ENCODE measurements around the gene ZDHHC14. TPM values are rescaled to one million over a fixed set of nuclear protein-coding genes. Genes with fewer than 3 reads are reported as not detected.
"Not testable (repeated sequence)": the region's sequence is repeated elsewhere in the genome, so short reads cannot be mapped to it uniquely, and the experiment has no call there.

The ZDHHC14 gene
- 4.1 TPM for polyA plus RNA-seq (2012; ENCODE audit: insufficient read depth, insufficient read length)

DNA sequence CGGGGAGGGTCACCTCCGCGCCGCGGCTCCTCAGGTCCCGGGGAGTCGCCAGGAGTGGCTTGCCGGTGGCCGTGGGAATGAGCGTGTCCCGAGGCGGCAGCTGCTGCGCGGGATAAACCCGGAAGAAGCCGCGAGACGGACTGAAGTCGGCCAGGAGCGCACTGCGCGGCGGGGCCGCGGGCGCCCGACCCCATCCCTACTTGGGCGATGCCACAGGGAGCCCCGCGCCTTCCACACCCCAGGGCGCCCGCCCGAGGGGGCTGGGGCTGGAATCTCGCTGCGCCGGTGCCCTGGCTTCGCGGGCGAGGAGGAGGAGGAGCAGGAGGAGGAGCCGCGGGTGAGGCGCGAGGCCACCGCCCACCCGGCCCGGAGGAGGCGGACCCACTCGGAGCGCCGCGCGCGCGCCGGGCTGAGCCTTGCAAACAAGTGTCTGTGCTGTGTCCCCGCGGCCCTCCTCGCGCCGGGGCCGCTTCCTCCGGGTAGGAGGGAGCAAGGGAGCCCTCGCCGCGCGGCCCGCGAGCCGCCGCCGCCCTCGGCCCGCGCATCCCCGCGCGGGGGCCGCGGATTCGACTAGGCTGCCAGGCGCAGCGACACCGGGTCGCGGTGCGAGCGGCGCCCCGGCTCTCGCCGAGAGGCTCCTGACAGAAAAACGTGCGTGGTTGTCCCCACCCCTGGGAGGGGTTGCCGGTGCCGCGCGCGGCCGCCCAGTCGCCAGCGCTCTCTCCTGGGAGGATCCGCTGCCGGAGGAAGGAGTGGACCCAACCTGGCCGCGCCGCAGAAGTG lies at the start of gene ZDHHC14:
TSS of gene ZDHHC14 (plus strand) at position 412 of the 783 bp plus-strand sequence.
- H3K4me3 ChIP-seq (ENCODE audit: low read length), result peak within 1 kb of the TSS; percentile 77
- DNase-seq (ENCODE audit: low read depth, low spot score), result peak; percentile 78

GRCh38 chr6:157332813-157333212 lies 48.2 kb upstream of the ZDHHC14 start:
- H3K4me3 ChIP-seq (ENCODE audit: low read length), result no peak overlapping the region
- DNase-seq (ENCODE audit: low read depth, low spot score), result no peak

DNA sequence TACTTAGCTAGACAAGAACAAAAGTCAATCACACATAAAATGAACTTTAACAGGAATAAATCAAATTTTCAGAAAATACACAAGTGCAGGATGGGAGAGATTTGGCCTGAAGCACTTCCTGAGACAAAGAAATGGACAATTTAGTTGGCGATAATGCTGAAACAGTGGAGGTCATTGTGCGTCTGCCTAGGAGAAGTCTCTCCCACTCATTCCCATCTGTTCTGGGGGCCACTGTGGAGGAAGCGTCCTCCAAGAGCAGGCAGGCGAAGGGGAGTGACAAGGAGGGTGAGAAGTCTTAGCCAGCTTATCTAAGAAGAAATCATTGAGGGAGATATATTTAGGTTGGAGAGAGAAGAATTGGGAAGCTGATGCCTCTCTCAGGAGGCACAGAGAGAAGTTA lies 47.5 kb upstream of the ZDHHC14 start:
- no peak overlapping the region for H3K4me3 ChIP-seq (ENCODE audit: low read length)
- DNase-seq (ENCODE audit: low read depth, low spot score), result no peak

GRCh38 chr6:157333956-157334355 lies 47.0 kb upstream of the ZDHHC14 start:
- no peak for DNase-seq (ENCODE audit: low read depth, low spot score)
- H3K4me3 ChIP-seq (ENCODE audit: low read length), result no peak overlapping the region

DNA sequence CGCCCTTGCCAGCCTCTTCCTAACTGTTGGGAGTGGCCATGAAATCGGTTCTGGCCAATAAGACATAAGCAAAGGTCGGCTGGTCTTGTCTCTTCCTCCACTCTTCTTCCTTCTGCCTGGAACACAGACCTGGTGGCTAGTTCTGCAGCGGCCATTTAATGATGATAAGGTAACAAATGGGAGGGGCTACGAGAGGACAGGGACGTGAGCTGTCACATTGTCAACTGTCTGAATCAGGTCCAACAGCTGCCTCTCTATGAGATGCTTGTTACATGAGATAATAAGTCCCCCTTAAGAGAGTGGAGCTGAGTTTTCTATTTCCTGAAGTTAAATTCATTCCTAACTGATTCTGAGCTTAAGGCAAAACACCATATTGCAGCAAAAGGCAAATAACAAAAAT lies 45.2 kb upstream of the ZDHHC14 start:
- no peak for DNase-seq (ENCODE audit: low read depth, low spot score)
- H3K4me3 ChIP-seq (ENCODE audit: low read length), result no peak overlapping the region

GRCh38 chr6:157337276-157337675 lies 43.7 kb upstream of the ZDHHC14 start:
- not testable (repeated sequence) for DNase-seq (ENCODE audit: low read depth, low spot score); H3K4me3 ChIP-seq (ENCODE audit: low read length)

DNA sequence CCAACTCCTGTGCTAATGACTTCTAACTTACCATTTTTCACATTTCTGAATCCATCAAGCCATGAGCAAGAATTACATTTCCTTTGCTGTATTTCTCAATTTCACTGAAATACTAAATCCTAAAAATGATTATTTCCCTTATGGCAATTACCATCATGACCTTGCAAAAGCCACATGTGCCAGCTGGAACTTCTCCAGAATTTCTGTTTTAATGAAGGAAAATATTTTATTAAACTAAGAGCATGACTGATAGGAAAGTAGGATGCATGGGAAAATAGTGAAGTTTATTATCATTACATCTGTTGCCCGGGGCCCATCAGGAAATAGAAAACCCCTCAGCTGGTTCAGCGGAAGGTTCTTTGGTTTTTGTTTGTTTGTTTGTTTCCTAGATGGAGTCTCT lies 43.2 kb upstream of the ZDHHC14 start:
- no peak for DNase-seq (ENCODE audit: low read depth, low spot score)
- H3K4me3 ChIP-seq (ENCODE audit: low read length), result no peak overlapping the region

- no peak overlapping the region for H3K4me3 ChIP-seq (ENCODE audit: low read length)
- no peak for DNase-seq (ENCODE audit: low read depth, low spot score)
These were observed 41.6 kb upstream of the ZDHHC14 start for GRCh38 chr6:157339432-157339831.

DNA sequence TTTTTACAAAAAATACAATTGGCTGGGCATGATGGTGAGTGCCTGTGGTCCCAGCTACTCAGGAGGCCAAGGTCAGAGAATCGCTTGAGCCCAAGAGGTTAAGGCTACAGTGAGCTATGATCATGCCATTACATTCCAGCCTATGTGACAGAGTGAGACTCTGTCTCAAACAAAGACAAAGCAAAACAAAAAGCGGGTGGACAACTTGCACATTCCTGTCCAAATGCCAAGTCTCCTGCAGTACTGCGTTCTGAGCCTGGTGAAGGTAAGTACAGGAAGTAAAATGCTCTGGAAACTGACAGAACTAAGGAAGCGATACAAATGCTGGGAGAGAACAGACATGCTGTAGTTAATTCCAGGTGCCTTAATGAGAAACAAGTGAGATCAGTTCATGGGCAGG lies 37.3 kb upstream of the ZDHHC14 start:
- no peak overlapping the region for H3K4me3 ChIP-seq (ENCODE audit: low read length)
- DNase-seq (ENCODE audit: low read depth, low spot score), result no peak

- no peak for DNase-seq (ENCODE audit: low read depth, low spot score)
- H3K4me3 ChIP-seq (ENCODE audit: low read length), result no peak overlapping the region
These were observed 34.6 kb upstream of the ZDHHC14 start for GRCh38 chr6:157346373-157346772.

- H3K4me3 ChIP-seq (ENCODE audit: low read length), result no peak overlapping the region
- no peak for DNase-seq (ENCODE audit: low read depth, low spot score)
These were observed 22.7 kb upstream of the ZDHHC14 start for GRCh38 chr6:157358287-157358686.

GRCh38 chr6:157361886-157362285 lies 19.1 kb upstream of the ZDHHC14 start:
- H3K4me3 ChIP-seq (ENCODE audit: low read length), result no peak overlapping the region
- DNase-seq (ENCODE audit: low read depth, low spot score), result no peak

GRCh38 chr6:157364705-157365104 lies 16.3 kb upstream of the ZDHHC14 start:
- no peak overlapping the region for H3K4me3 ChIP-seq (ENCODE audit: low read length)
- no peak for DNase-seq (ENCODE audit: low read depth, low spot score)

- DNase-seq (ENCODE audit: low read depth, low spot score), result no peak
- no peak overlapping the region for H3K4me3 ChIP-seq (ENCODE audit: low read length)
These were observed 14.3 kb upstream of the ZDHHC14 start for GRCh38 chr6:157366648-157367047.

GRCh38 chr6:157368359-157369049 lies 12.5 kb upstream of the ZDHHC14 start:
- no peak for DNase-seq (ENCODE audit: low read depth, low spot score)

GRCh38 chr6:157370755-157371154 lies 10.2 kb upstream of the ZDHHC14 start:
- H3K4me3 ChIP-seq (ENCODE audit: low read length), result no peak overlapping the region
- no peak for DNase-seq (ENCODE audit: low read depth, low spot score)

More at GRCh38 chr6:157368359-157369049, 12.5 kb upstream of the ZDHHC14 start:
- H3K4me3 ChIP-seq (ENCODE audit: low read length), result no peak overlapping the region

DNA sequence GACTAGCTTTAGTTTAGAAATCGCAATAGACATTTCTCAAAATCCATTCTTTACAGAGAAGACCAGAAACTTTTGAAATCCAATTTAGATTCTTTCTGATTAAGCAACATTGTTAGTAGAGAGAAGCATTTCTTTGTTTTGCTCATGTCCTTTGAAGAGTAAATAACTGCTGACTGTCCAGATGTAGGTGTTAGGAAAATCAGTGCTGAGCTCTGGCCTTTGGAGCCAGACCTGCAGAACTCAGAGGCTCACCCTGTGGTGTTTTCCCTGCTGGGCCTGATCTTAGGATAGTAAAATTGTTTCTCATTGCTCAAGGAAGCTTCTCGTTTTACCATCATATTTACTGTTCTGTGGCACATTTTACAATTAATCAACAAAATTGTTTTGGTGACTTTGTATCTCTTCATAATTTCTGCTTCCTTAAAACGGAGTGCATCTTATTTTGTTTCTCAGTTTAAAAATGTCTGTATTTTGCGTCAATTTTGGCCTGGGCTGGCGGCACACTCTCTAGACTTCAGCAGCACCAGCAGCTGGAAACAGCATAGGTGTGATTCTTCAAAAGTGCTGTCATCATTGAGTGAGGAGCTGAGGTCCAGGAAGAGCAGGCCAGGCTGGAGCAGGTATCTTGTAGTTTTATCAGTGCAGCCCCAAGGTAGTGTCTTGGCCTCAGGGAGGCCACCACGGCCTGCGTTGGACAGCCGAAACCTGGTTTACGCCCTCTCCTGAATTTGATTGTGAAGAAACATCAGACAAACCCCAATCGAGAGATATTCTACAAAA lies 8.3 kb upstream of the ZDHHC14 start:
- H3K4me3 ChIP-seq (ENCODE audit: low read length), result no peak overlapping the region
- DNase-seq (ENCODE audit: low read depth, low spot score), result no peak

DNA sequence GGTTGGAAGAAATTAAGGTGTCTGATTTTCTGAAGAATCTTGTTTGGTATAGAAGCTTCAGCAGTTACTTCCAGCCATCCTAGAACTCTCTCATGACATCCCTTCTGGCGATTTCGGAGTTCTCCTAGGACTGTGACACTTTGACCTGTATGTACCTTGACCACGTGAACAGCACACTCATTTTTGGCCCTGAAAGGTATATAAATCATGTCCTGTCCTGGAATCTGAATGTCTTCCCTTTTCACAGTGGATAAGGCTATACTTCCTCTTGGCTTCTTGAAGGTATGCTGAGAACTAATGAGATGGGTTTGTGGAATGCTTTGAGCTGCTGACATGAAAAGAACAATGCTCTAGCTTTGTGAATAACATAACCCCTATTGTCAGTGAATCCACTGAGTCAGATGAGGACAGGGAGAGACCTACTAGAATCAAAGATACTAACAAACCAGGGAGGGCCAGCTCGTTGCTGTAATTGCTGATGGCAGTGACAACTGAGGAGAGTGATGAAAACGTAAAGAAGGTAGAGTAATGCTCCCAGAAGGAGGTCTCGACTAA lies 6.0 kb upstream of the ZDHHC14 start:
- H3K4me3 ChIP-seq (ENCODE audit: low read length), result no peak overlapping the region
- DNase-seq (ENCODE audit: low read depth, low spot score), result no peak

DNA sequence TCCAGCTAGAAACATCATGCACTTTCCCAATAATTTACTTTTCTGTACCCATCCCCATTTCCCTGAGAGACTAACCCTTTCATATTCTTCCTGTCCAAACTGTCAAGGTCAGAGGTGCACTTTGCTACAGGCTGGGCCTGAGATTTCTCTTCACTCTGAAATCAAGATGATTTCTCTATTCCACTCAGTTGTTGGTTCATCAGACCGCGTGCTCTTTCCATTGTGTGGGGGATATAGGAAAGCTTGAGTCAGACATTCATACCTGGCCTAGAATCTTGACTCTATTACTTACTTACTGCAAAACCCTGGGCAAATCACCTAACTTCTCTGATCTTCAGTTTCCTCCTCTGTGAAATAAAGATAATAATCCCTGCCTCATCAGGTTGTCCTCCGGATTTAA lies 4.7 kb upstream of the ZDHHC14 start:
- no peak overlapping the region for H3K4me3 ChIP-seq (ENCODE audit: low read length)
- no peak for DNase-seq (ENCODE audit: low read depth, low spot score)

Measured in Jurkat, Clone E6-1 (cell line).